GM21447 (cell line): ENCODE results near the gene IP6K3.

ENCODE experiments used
- ATAC-seq: cut with Tn5 transposase; IDR thresholded peaks from one replicate; pipeline ENCODE4 v1.9.1; 2021; ENCODE audit not compliant: unreplicated experiment

IP6K3 gene

DNA sequence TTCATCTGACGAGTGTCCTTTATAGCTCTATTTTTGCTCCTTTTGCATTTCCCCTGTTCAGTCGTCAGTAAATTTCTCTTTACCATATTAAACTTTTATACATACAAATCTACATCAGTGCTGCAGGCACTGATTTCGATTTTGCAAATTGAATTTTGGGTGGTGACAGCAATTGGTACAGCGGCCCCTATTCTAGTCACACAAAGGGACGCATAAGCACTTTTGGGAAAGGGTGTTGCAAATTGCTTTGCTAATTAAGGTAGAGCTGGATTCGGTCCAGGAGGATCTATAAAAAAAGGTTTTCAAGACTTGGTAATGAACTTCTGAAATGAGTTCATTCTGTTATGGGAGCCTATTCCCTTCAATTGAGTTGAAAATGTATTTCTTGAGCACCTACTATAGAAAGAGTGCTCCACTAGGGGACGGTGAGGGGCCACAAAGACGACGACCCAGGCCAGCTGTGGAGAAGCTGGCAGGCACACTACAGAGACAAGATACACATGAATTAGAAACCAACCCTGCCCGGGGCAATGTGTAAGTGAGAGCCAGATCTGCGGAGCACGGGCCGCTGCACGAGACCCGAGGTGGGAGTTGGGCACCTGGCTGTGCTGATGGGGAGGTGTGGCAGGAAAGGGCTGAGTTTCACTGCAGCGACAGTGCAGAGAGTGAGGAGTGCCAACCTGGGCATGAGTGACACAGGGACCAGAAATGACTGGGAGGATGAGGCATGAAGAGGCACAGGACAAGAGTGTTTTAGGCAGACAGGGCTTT, 40.6 kb downstream of the IP6K3 start:
- no peak for ATAC-seq

DNA sequence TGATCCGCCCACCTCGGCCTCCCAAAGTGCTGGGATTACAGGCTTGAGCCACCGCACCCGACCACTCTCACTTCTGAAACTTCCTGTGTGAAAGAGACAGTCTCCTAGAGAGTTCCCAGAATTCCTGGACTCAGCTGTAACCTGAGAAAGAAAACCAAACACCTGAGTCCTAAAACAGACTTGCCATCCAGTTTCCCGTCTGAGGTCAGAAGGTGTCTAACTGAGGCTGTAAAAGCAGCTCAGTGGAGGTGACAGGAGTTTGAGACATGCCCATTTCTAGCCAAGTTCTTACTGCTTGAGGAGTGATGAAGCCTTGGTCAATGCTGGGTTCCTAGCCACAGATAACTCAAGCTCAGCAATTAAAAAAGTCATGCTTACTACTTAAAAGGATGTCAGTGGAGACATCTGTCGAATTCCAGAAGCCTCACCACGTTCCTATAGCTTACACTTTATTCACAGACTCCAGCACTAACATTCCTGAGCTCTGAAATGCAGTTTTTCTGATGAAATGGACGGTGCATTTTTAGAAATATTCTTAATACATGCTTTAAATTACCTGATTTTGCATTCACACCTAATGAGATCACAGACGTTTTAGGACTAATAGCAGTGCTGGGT, 41.3 kb downstream of the IP6K3 start:
- ATAC-seq: no peak

DNA sequence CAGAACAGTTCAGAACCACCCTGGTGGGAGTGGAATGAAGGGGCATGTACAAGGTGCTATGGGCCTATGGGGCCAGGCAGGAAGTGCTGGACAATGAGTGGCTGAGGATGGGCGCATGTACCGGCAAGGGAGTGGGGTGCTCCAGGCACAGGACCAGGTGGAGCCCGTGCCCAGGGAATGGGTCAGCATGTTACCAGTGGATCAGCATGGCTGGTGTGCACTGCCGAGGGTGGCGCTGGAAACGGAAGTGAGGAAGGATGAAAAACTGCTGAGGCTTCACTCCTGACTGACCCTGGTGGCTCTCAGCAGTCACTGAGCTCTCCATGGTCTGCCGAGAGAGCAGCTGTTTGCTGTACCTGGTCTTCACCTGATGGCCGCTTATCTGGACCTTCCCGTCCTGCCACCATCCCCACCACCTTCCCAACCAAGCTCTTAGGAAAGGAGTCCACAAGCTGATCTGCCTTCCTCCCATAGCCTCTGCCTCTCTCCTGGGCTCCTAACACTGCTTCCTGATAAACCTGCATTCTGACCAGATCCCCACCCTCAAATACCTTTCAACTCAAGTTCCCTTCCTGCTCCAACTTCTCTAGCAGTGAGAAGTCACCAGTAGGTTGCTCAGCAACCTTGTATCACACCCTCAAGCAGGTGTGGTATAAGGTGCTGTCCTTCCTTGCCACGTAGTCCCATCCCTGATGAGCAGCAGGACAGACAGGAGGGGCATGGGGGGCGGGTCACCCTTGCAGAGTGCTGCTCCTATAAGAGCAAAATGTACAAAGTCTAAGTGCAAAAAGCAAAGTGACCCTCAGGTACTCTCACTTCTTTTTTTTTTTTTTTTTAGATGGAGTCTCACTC, 42.3 kb downstream of the IP6K3 start:
- ATAC-seq: no peak

DNA sequence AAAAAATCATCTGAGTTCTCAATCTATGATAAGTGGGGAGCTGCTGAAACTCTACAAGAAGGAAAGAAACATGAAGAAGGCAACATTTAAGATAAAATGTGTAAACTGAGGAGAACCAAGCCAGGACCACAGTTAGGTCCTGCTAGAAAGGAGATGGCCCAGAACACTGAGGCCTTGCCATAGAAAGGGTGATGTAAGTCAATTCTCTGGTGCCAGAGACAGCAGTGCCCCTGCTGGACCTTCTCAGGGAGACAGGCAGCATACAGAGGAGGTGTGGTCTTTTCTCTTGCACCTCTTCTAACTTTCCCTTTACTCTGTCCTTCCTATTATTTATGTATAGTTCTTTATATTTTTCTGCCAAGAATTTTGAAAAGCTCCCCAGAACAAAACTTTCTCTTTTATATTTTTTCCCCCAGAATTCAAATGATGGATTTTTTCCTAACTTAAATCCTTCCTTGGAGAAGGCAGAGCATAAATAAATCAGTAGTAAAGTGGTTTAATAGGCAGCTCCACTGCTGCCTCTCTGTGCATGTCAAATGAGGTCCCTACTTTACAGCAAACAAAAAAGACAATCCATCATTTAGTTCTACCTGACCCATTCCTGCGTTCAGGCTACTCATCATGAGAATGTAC, 44.2 kb downstream of the IP6K3 start:
- ATAC-seq: no peak

DNA sequence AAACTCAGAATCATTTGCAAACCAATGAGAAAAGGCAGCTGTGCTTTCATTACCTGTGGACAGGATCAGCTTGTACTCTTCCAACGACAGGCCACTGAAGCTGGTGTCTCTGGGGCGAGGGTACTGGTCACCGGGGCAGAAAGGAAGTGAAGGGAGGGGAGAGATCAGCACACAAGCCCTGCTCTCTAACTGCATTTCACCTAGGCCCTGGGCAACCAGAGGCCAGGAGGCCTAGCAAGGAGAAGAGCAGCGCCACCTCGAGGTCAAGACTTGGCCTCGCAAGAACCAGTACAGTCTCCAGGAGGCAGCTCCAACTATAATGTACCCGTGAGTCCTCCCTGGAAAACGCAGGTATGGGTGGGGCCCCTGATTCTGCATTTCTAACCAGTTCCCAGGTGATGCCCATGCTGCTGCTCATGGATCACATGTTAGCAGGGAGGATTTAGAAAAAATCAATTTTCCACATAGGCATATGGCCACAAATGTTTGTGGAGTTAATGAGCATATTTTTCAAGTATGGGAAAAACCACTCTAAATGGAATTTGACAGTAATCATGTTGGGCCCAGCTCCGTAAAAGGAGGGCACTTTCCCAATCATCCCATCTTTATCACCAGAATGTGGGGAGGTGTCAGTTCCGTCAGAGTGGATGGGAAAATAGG, 46.2 kb downstream of the IP6K3 start:
- ATAC-seq: peak; percentile 61

DNA sequence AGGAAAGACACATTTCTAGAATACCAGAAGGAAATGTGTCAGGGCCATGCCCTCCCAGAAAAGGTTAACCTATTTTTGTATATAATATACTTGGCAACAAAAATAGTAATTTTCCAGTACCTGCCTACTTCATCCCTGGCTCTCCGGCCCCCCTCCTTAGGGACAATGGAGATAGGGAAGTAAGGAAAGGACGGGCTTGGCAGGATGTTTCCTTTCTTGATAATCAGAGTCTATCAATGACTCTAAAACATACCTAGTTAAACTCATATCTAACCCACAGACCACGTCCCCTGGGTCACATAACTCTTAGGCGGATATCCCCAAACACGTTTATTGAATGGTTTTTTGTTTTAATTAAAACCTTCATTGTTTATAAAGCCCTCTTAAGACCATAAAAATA, 47.0 kb downstream of the IP6K3 start:
- no peak for ATAC-seq

DNA sequence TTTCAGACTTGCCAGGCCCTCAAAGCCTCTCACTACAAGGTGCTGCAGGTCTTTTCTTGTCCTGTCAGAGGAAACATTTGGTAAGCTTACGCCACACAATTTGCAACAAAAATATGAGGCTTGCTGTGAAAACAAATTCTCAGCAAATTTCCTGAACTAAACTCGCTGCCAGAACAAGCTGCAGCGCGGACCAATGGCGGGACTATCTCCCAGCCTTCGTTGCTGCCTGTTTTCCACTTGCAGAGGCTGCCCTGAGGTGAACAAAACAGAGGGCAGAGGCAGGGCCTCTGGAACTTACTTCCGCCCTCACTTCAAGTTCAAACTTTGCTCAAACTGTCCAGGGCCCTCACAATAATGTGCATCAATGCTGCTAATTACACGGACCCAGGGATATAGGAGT, 47.6 kb downstream of the IP6K3 start:
- ATAC-seq: no peak

DNA sequence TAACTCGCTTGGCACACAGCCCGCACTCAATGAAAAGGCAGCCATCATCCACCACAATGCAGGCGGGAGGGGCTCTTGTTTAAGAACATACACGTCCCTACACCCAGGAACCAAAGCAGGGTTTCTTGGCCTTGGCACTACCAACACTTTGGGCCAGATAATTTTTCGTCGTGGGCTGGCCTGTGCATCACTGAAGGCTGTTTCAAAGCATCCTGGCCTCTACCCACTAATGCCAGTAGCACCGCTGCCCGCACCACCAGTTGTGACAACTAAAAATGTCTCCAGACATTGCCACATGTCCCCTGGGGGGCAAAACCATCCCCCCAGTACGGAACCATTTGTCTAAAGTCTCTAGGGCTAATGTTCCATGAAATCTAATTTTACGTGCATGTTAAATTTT, 48.2 kb downstream of the IP6K3 start:
- ATAC-seq: no peak

DNA sequence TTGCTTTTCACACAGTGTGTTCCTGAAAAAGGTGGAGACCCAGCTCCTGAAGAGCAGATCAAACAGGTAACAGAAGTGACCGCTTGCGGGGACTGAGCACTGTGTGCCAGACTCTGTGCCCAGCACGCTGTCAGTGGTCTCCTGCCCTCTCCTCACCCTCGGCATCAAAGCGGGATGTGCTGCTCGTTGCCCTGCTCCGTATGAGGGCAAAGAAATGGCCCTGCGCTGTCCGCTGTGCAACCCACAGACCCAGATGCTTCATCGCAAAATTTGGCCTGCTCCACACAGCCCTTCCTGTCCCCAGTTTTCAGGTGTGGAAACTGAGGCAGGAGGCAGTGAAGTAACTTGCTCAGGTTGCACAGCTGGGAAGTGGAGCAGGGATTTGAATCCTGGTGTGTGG, 48.9 kb downstream of the IP6K3 start:
- ATAC-seq: no peak

DNA sequence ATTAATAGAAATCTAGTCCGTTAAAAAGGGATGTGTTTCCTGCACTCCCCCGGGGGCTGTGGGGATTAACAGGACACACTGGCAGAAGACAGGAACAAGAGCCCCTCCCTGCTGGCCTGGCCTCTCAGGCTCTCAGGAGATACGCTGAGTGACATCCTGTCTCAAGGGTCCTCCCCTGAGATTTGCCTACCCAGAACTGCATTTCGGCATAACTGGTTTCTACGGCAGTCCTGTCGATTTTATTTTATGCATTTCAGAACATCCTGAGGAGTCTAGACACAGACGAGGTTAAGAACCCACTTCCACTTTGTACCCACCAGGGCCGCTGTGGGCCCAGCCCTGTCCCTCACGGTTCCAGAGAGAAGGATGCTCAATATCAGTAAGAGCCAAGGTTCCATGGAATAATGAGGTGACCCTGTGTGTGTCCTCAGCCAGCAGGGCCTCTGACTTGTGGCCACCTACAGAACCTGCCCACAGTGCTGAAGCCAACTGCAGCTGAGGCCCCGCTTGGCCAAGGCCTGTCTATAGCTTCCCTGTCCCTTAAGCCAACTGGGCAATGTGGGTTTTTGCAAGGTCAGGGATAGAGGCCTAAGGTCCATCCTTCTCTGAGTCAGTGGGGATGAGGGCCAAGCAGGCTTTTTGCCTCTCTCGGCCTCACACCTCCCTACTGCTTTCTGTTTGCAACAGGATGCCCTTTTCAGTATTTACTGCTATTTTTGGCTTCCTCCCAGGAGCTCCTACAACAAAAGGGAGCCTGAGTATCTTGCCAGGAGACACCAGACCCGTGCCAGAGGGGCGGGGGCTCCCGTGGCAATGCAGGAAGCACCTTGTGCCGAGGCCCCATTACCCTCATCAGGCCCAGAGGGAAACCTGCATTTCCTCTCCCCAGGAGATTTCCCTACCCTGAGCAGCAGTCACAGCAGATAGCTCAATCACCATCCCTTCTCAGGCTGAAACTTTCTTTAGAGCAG, 49.9 kb downstream of the IP6K3 start:
- no peak for ATAC-seq

DNA sequence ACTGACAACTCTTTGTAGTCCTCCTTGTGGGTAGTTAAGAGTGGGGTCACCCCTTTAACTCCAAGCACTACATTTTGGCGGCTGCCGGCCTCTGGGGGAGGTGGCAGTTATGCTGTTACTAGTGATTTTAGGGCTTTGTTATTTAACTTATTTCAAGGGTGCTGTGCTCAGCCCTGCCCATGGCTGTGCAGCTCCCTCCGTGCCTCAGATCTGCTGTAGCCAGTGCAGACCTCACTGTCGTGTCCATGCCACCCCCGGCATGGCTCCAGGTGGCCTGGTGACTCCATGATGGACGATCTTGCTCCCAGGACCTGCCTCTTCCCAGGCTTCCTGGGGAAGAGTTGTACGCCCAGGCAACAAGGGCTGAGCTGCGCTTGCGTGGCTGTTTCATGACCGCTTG, 50.6 kb downstream of the IP6K3 start:
- no peak for ATAC-seq

DNA sequence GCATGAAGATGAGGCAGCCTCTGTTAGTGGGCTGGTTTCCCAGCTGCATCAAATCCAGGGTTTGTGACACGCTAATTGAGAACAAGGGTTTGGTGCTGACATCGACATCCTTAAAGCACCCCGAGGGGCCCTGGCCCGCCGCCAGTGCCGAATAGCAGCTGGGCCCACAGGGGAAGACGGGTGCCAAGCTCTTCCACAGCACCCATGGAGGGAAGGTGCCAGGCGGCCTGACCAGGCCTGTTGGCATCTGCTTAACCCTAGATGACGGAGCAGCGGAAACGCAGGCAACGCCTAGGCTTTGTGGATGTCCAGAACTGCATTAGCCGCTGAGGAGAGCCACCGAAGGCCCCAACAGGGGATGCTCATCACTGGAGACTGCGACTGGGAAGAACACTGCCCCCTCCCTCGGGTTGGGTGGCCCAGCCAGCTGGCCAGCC, 51.2 kb downstream of the IP6K3 start:
- no peak for ATAC-seq

DNA sequence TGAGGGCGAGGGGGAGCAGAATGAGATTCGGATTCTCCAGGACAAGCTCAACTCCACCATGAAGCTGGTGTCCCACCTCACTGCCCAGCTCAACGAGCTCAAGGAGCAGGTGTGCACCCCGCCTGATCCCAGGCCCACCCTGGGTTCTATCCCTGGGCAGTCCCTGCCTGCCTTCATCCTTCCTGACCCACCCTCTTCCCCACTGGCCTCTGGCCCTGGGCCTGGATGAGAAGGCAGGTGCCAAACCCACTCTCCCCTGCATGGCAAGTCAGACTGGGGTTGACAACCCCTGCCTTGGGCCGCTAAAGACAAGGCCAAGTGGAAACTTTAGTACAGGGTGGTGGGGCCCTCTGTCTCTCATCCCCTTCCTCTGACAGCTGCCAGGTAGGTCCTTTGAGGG, 51.7 kb downstream of the IP6K3 start:
- no peak for ATAC-seq

DNA sequence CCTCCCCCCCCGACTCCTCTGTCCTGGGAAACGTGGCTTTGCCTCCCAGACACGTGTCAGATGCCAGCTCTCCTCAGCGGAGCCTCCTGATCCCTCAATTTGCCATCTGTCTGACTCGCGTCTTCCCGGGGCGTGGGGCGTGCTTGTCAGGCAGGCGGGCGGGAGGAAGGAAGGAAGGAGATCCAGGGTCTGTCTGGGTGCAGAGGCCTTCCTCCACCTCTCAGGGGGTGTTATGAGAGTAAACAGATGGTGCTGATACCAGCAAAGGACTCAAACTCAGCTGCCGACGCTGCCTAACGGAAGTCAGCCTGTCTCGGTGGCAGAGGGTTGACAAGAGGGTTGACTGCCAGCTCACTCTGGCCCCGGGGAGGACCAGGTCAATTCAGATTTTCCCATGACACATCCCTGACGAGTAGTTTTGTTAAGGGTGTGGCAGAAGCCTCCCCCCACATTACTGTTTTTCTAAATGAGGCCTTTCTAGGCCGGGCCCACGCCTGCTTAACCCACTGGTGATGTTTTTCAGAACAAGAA, 52.2 kb downstream of the IP6K3 start:
- no peak for ATAC-seq

DNA sequence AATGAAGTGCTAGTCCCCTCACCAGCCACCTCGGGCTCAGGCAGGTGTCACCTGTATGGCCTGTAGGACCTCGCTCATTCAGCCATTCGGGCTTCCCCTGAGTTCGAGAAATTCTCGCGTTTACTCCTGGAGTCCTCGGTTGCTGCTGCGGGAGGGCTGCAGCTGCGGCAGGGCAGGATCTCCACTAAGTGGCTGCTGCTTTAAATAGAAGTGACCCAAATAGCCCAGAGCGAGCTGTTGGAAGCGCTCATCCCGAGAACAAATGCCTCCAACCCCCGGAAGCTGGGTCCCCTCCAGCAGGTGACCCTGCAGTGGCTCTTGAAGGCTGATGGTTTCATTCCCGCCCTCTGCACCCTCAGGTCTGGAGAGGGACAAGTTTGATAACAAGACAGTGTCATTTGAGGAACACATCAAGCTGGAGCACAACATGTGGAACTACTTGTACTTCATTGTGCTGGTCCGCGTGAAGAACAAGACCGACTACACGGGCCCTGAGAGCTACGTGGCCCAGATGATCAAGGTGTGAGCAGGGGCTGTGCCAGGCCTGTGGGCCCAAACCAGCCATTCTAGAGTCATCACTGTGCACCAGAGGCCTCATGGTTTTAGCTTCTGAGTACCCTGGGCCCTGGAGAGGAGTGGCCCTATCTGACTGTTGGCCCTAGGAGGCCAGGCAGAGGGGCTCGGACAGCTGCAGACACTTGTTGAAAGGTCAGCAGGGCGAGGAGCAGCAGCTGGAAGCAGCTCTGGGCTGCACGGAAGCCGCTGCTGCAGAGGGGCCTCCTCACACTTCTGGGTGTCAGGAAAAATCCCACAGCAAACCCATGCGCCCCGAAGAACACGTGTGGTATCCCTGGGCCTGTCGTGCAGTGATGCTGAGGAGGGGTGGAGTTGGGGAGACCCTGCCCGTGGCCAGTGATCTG, 53.3 kb downstream of the IP6K3 start:
- no peak for ATAC-seq

DNA sequence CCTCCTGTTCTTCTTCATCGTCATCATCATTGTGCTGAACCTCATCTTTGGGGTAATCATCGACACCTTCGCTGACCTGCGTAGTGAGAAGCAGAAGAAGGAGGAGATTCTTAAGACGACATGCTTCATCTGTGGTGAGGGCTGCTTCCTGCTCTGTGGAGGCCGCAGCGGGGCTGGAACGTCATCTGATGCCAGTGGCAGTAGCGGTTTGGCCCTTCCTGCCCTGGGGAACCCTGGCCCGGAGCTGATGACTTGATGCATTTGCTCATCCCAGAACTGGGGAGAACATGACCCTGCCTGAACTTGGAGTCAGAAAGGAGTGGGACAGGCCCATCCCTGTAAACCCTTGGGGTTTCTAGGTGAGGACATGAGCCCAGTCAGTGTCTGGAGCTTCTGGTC, 53.9 kb downstream of the IP6K3 start:
- ATAC-seq: peak; percentile 65

DNA sequence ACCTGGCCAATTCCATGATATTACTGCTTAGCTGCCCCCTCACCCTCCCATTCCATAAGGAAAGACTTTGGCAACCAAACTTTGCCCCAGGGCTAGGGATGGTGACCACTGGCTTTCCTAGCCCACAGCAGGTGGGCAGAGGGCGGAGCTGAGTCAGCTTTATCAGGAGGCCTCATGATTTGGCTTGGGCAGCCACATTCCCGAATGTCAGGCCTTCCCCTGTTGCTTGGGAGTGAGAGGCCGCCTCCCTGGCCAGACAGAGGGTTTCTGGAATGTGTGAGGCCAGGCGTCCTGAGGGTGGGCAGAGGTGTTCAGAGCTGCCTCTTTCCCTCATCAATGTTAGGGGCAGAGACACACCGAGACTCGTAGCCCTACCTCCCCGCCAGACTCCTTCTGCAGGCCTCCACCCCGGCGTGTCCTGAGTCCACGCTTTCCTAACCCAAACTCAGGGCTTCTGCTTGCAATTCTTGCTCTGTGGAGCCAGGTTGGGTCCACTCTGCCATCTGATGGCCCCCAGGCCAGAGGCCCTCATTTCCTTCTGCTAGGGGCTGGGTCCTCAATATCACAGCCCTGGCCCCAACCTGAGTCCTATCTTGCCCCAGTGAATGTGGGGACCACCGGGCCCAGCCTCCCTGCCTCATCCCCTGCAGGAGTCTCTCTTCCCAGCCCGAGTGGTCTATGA, 54.5 kb downstream of the IP6K3 start:
- ATAC-seq: no peak
